Neural cell (in vitro differentiated cells): ENCODE data around the gene USP4.
"Not testable (repeated sequence)": the region's sequence is repeated elsewhere in the genome, so short reads cannot be mapped to it uniquely, and the experiment has no call there.

ENCODE experiments used
- EP300 ChIP-seq: fragments of 450-650 bp; conservative IDR thresholded peaks from 2 replicates; pipeline ENCODE4 v1.6.1; 2014; ENCODE audit warnings: antibody characterized with exemption, mild to moderate bottlenecking, moderate library complexity; ENCODE audit not compliant: poor library complexity, severe bottlenecking
- EZH2 ChIP-seq: fragments of 200-600, 300-800 bp; shearing (Covaris generic), sonication (generic); IDR thresholded peaks from 2 replicates; pipeline ENCODE4 v1.6.1; 2014; ENCODE audit warnings: antibody characterized with exemption, low read length, borderline replicate concordance, mild to moderate bottlenecking; ENCODE audit not compliant: insufficient read depth, poor library complexity, severe bottlenecking
- MXI1 ChIP-seq: fragments of 450-650 bp; conservative IDR thresholded peaks from 2 replicates; pipeline ENCODE4 v1.6.1; 2014; ENCODE audit warnings: antibody characterized with exemption, mild to moderate bottlenecking; ENCODE audit not compliant: poor library complexity, severe bottlenecking
- POLR2AphosphoS5 ChIP-seq: IDR thresholded peaks from 2 replicates; pipeline ENCODE4 v1.6.1; 2012
- RAD21 ChIP-seq: fragments of 450-650 bp; conservative IDR thresholded peaks from 2 replicates; pipeline ENCODE4 v1.6.1; 2014; ENCODE audit warnings: antibody characterized with exemption, mild to moderate bottlenecking, moderate library complexity
- SMC3 ChIP-seq: fragments of 450-650 bp; conservative IDR thresholded peaks from 2 replicates; pipeline ENCODE4 v1.6.1; 2014; ENCODE audit warnings: antibody characterized with exemption, mild to moderate bottlenecking, moderate library complexity; ENCODE audit not compliant: poor library complexity
- TAF1 ChIP-seq: IDR thresholded peaks from 2 replicates; pipeline ENCODE4 v1.6.1; 2012; ENCODE audit warnings: low read depth
- TF ChIP-seq, protein P1 (sequence below): fragments of 450-650 bp; IDR thresholded peaks from 2 replicates; pipeline ENCODE4 v1.5.1; 2014; ENCODE audit warnings: antibody characterized with exemption, mild to moderate bottlenecking, moderate library complexity; ENCODE audit not compliant: poor library complexity, severe bottlenecking
- TF ChIP-seq, protein P2 (sequence below): IDR thresholded peaks from 2 replicates; pipeline ENCODE4 v1.6.1; 2012; ENCODE audit warnings: borderline replicate concordance

DNA sequence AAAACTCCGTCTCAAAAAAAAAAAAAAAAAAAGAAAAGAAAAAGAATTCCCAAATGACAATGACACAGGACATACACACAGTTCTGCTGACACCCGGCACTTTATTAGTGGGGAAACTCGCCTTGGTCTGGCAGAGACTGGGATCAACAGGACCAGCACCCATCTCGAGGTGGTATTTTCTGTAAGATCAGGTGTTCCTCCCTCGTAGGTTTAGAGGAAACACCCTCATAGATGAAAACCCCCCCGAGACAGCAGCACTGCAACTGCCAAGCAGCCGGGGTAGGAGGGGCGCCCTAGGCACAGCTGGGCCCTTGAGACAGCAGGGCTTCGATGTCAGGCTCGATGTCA, 17.2 kb upstream of the USP4 start:
- TF ChIP-seq SMC3, EZH2, POLR2AphosphoS5, EP300, MXI1, TAF1, RAD21: not testable (repeated sequence)
- TF ChIP-seq, protein P1, sequence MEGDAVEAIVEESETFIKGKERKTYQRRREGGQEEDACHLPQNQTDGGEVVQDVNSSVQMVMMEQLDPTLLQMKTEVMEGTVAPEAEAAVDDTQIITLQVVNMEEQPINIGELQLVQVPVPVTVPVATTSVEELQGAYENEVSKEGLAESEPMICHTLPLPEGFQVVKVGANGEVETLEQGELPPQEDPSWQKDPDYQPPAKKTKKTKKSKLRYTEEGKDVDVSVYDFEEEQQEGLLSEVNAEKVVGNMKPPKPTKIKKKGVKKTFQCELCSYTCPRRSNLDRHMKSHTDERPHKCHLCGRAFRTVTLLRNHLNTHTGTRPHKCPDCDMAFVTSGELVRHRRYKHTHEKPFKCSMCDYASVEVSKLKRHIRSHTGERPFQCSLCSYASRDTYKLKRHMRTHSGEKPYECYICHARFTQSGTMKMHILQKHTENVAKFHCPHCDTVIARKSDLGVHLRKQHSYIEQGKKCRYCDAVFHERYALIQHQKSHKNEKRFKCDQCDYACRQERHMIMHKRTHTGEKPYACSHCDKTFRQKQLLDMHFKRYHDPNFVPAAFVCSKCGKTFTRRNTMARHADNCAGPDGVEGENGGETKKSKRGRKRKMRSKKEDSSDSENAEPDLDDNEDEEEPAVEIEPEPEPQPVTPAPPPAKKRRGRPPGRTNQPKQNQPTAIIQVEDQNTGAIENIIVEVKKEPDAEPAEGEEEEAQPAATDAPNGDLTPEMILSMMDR, result not testable (repeated sequence)
- TF ChIP-seq, protein P2, sequence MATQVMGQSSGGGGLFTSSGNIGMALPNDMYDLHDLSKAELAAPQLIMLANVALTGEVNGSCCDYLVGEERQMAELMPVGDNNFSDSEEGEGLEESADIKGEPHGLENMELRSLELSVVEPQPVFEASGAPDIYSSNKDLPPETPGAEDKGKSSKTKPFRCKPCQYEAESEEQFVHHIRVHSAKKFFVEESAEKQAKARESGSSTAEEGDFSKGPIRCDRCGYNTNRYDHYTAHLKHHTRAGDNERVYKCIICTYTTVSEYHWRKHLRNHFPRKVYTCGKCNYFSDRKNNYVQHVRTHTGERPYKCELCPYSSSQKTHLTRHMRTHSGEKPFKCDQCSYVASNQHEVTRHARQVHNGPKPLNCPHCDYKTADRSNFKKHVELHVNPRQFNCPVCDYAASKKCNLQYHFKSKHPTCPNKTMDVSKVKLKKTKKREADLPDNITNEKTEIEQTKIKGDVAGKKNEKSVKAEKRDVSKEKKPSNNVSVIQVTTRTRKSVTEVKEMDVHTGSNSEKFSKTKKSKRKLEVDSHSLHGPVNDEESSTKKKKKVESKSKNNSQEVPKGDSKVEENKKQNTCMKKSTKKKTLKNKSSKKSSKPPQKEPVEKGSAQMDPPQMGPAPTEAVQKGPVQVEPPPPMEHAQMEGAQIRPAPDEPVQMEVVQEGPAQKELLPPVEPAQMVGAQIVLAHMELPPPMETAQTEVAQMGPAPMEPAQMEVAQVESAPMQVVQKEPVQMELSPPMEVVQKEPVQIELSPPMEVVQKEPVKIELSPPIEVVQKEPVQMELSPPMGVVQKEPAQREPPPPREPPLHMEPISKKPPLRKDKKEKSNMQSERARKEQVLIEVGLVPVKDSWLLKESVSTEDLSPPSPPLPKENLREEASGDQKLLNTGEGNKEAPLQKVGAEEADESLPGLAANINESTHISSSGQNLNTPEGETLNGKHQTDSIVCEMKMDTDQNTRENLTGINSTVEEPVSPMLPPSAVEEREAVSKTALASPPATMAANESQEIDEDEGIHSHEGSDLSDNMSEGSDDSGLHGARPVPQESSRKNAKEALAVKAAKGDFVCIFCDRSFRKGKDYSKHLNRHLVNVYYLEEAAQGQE, result not testable (repeated sequence)
